HG03460 (cell line): Measurements from ENCODE around the gene SOCS1.

Experiments used
- ATAC-seq: cut with Tn5 transposase; IDR thresholded peaks from one replicate; pipeline ENCODE4 v1.9.1; 2021; ENCODE audit not compliant: unreplicated experiment

SOCS1 gene

GRCh38 chr16:11263737-11264136 lies 7.7 kb upstream of the SOCS1 start:
- no peak for ATAC-seq

GRCh38 chr16:11262915-11263314 lies 6.9 kb upstream of the SOCS1 start:
- no peak for ATAC-seq

DNA sequence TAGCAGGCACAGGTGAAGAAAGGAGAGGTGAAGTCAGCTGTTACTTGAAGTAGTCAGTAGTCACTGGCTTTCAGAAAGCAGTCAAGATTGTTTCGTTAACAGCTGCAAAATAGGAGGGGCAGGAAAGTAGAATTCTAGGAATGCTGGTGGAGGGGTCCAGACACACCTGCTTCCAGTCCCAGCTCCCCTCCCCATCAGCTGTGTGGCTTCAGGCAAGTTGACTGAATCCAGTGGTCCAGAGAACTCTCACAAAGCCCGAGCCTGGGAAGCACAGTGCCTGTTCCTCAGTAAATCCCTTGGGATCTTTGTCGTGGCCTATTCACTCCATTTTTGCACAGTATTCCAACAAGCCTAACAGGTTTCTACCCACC lies 4.6 kb upstream of the SOCS1 start:
- no peak for ATAC-seq

GRCh38 chr16:11259655-11260595 lies 3.9 kb upstream of the SOCS1 start:
- no peak for ATAC-seq

DNA sequence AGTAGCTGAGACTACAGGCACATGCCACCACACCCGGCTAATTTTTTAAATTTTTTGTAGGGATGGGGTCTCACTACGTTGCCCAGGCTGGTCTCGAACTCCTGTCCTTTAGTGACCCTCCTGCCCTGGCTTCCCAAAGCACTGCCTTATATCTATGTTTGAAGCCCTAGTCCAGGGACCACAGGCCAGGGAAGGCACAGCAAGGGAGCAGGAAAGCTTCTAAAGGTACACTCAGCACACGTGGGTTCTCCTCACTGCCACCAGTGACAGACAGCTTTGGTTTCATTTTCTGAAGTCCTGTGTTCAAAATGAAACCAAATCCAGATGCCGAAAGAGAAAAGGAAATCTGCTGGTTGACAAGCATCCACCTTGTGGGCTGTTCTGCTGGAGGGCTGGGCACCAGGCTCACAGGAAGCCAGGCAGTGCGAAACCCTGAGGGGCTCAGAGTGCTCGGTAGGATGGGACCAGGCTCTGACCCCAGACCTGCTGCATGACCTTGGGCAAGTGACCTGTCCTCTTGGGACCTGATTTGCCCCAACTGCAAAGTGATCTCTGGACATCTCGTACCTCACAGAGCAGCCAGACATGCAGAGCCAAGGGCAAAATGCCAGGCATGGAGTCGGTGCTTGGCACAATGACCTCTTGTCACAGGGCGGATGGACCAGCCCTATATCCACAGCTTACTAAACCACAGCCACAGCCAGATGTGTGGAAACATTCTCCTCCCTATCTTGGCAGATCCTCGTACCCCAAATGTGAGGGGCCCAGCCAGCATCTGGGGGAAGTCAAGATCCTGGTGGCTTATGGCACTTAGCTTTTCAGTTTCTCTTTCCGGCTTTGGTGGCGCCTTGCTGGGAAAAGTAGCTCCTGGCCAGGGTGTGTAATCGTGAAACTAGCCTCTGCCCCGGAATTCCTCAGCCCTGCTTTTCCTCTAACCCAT lies 2.8 kb upstream of the SOCS1 start:
- no peak for ATAC-seq

GRCh38 chr16:11257131-11257938 lies 1.3 kb upstream of the SOCS1 start:
- ATAC-seq = no peak

DNA sequence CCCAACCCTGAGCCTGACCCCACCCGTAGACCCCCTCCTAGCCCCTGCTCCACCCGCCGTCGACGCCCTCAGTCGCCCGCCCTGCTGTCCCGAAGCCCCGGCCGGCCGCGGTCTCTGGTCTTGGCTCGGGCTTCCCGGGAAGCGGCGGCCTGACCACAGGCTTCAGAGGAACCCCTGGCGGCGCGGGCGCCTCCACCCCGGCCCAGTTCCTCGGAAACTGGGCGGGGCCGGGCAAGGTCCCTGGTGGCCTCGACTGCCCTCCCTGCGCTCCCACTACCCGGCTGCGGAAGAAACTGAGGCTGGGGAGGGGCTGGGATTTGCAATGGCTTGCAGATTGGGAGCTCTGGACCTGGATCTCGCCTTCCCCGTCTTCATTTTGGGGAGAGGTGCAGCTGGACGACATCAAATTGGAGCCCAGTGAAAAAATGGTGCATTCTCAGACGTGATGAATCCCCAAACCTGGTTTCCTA lies 692 bp upstream of the SOCS1 start:
- ATAC-seq = no peak

DNA sequence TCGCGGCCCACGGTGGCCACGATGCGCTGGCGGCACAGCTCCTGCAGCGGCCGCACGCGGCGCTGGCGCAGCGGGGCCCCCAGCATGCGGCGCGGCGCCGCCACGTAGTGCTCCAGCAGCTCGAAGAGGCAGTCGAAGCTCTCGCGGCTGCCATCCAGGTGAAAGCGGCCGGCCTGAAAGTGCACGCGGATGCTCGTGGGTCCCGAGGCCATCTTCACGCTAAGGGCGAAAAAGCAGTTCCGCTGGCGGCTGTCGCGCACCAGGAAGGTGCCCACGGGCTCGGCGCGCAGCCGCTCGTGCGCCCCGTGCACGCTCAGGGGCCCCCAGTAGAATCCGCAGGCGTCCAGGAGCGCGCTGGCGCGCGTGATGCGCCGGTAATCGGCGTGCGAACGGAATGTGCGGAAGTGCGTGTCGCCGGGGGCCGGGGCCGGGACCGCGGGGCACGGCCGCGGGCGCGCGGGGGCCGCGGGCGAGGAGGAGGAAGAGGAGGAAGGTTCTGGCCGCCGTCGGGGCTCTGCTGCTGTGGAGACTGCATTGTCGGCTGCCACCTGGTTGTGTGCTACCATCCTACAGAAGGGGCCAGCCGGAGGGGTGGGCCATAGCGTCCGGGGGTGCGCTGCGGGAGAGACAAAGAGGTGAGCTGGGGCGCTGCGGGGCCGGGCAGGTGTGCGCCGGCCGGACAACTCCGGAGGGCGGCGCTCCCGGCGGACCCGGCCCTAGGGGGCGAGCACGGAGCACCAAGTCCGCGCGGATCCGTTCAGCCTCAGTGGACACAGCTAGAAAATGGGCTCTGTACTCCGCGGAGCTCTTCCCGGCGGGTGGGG lies 879 bp downstream of the SOCS1 start:
- peak; percentile 1 for ATAC-seq

GRCh38 chr16:11253995-11254912 lies 1.8 kb downstream of the SOCS1 start:
- no peak for ATAC-seq

DNA sequence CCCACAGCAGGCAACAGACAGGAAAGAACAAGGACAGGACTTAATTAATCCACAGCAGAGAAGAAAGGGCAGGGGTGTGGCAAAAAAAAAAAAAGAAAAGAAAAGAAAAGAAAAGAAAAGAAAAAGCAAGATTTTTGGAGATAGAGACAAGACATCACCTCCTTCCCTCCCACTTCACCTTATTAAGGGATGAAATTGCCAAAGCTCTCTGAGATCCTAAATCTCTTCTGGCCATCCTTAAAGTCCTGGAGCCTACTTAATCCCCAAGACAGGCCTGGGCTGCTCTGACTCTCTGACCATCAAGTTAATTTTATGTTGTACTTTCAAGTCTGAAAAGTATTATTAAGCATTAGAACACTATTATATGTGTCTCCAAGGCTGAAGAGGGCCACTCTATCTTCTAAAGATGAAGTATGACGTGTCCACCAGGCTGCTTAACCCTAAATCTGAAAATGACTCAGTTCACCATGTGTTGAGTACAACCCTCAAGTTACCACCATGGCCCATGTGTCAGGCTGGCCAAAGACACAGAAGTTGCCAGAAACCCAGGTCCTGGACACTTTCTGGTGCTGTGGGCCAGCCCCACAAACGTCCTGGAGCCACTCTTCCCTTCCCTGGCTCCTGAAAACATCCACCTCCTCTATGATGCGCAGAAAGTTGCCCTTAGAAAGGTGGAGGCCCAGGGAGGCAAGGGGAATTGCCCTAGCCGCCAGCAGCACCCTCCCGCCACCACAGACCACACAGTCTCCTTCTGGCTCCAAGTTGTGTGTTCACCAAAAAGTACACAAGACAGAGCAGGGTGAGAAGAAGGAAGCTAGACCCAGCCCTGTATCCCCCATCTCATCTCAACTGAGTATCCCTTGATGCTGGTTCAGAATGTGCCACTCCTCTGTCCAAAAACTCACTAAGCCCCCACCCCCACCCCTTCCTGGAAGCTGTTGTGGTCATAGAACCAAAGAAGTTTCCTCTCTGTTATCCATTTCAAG lies 2.7 kb downstream of the SOCS1 start:
- ATAC-seq = no peak

DNA sequence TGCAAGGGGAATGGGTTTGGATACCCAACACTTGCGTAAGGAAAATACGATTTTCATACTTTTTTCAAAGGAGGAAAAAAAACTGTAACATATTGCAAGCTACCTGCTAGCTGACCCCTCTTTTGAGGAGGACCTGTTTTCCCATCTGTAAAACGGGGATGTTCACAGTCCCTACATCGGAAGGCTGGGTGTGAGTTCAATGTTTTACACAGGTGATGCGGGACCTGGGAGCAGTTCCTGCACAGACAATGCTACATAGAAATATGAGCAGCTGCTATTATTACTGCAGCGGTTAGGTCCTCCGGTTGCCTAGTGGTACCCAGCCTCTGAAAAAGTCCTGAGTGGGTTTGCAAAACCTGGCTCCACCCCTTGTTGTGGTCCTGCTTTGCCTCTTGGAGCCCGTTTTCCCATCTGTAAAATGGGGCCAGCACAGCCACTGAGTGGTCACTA lies 3.5 kb downstream of the SOCS1 start:
- no peak for ATAC-seq

GRCh38 chr16:11251525-11252481 lies 4.2 kb downstream of the SOCS1 start:
- no peak for ATAC-seq

GRCh38 chr16:11250786-11251524 lies 5.0 kb downstream of the SOCS1 start:
- ATAC-seq = no peak

- ATAC-seq = no peak
These were observed 5.8 kb downstream of the SOCS1 start for GRCh38 chr16:11250091-11250785.
